A549 (cell line): ENCODE results near the gene COX6B1. TPM values are rescaled to one million over a fixed set of nuclear protein-coding genes. Genes with fewer than 3 reads are reported as not detected.
A peak's percentile ranks its signal among the peaks of the same experiment; 100 is the strongest.

Experiments used
- BHLHE40 ChIP-seq: IDR thresholded peaks from 2 replicates; pipeline ENCODE4 v1.6.1; 2012; ENCODE audit warnings: low read depth, low read length, inconsistent platforms
- CBX8 ChIP-seq: fragments of 200-600 bp; sonication (generic); IDR thresholded peaks from 2 replicates; pipeline ENCODE4 v1.6.1; 2016
- CEBPB ChIP-seq, 2 experiments: fragments of >200 bp in 1 of 2; sonication (Bioruptor Twin) in 1 of 2; formaldehyde crosslinking in 1 of 2; IDR thresholded peaks; 2 replicates each; pipeline ENCODE4 v1.6.1; 2012 to 2016
- CHD2 ChIP-seq: fragments of 150-350 bp; IDR thresholded peaks from 2 replicates; pipeline ENCODE4 v1.6.1; 2014; ENCODE audit warnings: low read length; ENCODE audit not compliant: partially characterized antibody
- CHD4 ChIP-seq: fragments of 200-600 bp; sonication (generic); IDR thresholded peaks from 2 replicates; pipeline ENCODE4 v1.6.1; 2016; ENCODE audit warnings: antibody characterized with exemption, mild to moderate bottlenecking, borderline replicate concordance
- FOSB ChIP-seq: fragments of 250-450 bp; sonication (Bioruptor Pico); IDR thresholded peaks from 2 replicates; pipeline ENCODE4 v1.5.0; 2020; ENCODE audit warnings: mild to moderate bottlenecking, moderate library complexity
- FOSL2 ChIP-seq, 2 experiments: fragments of 450-650 bp in 1 of 2; fragments of >200 bp in 1 of 2; sonication (Bioruptor Twin) in 1 of 2; formaldehyde crosslinking; IDR thresholded peaks; 2 replicates each; pipeline versions ENCODE4 v1.5.0 to v1.6.1; 2016 to 2020; ENCODE audit warnings: mild to moderate bottlenecking in 1 of 2, moderate library complexity in 1 of 2
- GATA3 ChIP-seq: IDR thresholded peaks from 2 replicates; pipeline ENCODE4 v1.6.1; 2012; ENCODE audit warnings: borderline replicate concordance
- HDAC2 ChIP-seq: fragments of 200-600 bp; sonication (generic); IDR thresholded peaks from 2 replicates; pipeline ENCODE4 v1.6.1; 2016
- HOXB13 ChIP-seq: fragments of 250-450 bp; sonication (Bioruptor Pico); IDR thresholded peaks from 2 replicates; pipeline ENCODE4 v1.5.0; 2020; ENCODE audit warnings: low read depth, mild to moderate bottlenecking, moderate library complexity
- JUN ChIP-seq, 2 experiments: fragments of >200 bp; sonication (Bioruptor Twin); formaldehyde crosslinking; IDR thresholded peaks; 2 replicates in 1 of 2; 3 replicates in 1 of 2; pipeline ENCODE4 v1.6.1; 2016 to 2017
- MYC ChIP-seq: IDR thresholded peaks from 2 replicates; pipeline ENCODE4 v1.6.1; 2012; ENCODE audit warnings: mild to moderate bottlenecking, inconsistent platforms, low read length, improper control_type of control experiment, borderline replicate concordance
- NPAS2 ChIP-seq: fragments of 250-450 bp; sonication (Bioruptor Pico); IDR thresholded peaks from 2 replicates; pipeline ENCODE4 v1.8.0; 2022; ENCODE audit warnings: mild to moderate bottlenecking, moderate library complexity, borderline replicate concordance
- NR3C1 ChIP-seq: fragments of >200 bp; sonication (Bioruptor Twin); formaldehyde crosslinking; IDR thresholded peaks from 3 replicates; pipeline ENCODE4 v1.6.1; 2017
- RAD21 ChIP-seq, 2 experiments: fragments of >200 bp in 1 of 2; sonication (Bioruptor Twin) in 1 of 2; formaldehyde crosslinking in 1 of 2; IDR thresholded peaks in 1 of 2; conservative IDR thresholded peaks in 1 of 2; 2 replicates in 1 of 2; 3 replicates in 1 of 2; pipeline ENCODE4 v1.6.1; 2012 to 2018; ENCODE audit warnings: inconsistent platforms in 1 of 2
- RARB ChIP-seq: fragments of 250-450 bp; sonication (Bioruptor Pico); IDR thresholded peaks from 2 replicates; pipeline ENCODE4 v1.8.0; 2021; ENCODE audit warnings: mild to moderate bottlenecking, moderate library complexity
- RFX5 ChIP-seq: fragments of 450-650 bp; IDR thresholded peaks from 2 replicates; pipeline ENCODE4 v1.7.1; 2014; ENCODE audit warnings: antibody characterized with exemption, mild to moderate bottlenecking, moderate library complexity
- RNF2 ChIP-seq: fragments of 200-600 bp; sonication (generic); IDR thresholded peaks from 2 replicates; pipeline ENCODE4 v1.6.1; 2016; ENCODE audit warnings: low read depth, mild to moderate bottlenecking, antibody characterized with exemption, moderate library complexity, borderline replicate concordance
- TFCP2L1 ChIP-seq: fragments of 250-450 bp; sonication (Bioruptor Pico); IDR thresholded peaks from 2 replicates; pipeline ENCODE4 v1.5.0; 2021; ENCODE audit warnings: mild to moderate bottlenecking
- TP53 ChIP-seq: fragments of 250-450 bp; sonication (Bioruptor Pico); IDR thresholded peaks from 2 replicates; pipeline ENCODE4 v1.5.0; 2021; ENCODE audit warnings: mild to moderate bottlenecking, moderate library complexity
- polyA plus RNA-seq, 4 experiments: library from polyadenylated mRNA; depleted of rRNA in 3 of 4; stranded (reverse); fragments of >200 nt; fragmentation: RNase III in 1 of 4; extraction: RNeasy Plus Mini Kit Qiagen cat#74134 plus additional on column Dnase treatment in 1 of 4; gene quantifications; 2 replicates in 3 of 4; 3 replicates in 1 of 4; pipeline ENCODE4 v1.2.3, GENCODE V29; 2011 to 2017
- TF ChIP-seq, protein P1 (sequence below): fragments of 250-450 bp; sonication (Bioruptor Pico); IDR thresholded peaks from 2 replicates; pipeline ENCODE4 v1.5.0; 2021; ENCODE audit warnings: mild to moderate bottlenecking, moderate library complexity, borderline replicate concordance
- TF ChIP-seq, protein P2 (sequence below): fragments of >200 bp; sonication (Bioruptor Twin); formaldehyde crosslinking; IDR thresholded peaks from 3 replicates; pipeline ENCODE4 v1.6.1; 2016
- TF ChIP-seq, protein P3 (sequence below): fragments of >200 bp; sonication (Bioruptor Twin); formaldehyde crosslinking; IDR thresholded peaks from 2 replicates; pipeline ENCODE4 v1.6.1; 2016
- TF ChIP-seq, protein P4 (sequence below): IDR thresholded peaks from 2 replicates; pipeline ENCODE4 v1.6.1; 2012
- TF ChIP-seq, protein P5 (sequence below): IDR thresholded peaks from 2 replicates; pipeline ENCODE4 v1.6.1; 2012
- TF ChIP-seq, protein P6 (sequence below): fragments of 200-600 bp; sonication (generic); IDR thresholded peaks from 2 replicates; pipeline ENCODE4 v1.6.1; 2016; ENCODE audit warnings: antibody characterized with exemption, mild to moderate bottlenecking, moderate library complexity
- TF ChIP-seq, protein P7 (sequence below): fragments of >200 bp; sonication (Bioruptor Twin); formaldehyde crosslinking; IDR thresholded peaks from 3 replicates; pipeline ENCODE4 v1.5.1; 2016

COX6B1 gene
- polyA plus RNA-seq, 2 of the 4 experiments (the other 2 are of a cell fraction): 749 to 1,260 TPM

DNA sequence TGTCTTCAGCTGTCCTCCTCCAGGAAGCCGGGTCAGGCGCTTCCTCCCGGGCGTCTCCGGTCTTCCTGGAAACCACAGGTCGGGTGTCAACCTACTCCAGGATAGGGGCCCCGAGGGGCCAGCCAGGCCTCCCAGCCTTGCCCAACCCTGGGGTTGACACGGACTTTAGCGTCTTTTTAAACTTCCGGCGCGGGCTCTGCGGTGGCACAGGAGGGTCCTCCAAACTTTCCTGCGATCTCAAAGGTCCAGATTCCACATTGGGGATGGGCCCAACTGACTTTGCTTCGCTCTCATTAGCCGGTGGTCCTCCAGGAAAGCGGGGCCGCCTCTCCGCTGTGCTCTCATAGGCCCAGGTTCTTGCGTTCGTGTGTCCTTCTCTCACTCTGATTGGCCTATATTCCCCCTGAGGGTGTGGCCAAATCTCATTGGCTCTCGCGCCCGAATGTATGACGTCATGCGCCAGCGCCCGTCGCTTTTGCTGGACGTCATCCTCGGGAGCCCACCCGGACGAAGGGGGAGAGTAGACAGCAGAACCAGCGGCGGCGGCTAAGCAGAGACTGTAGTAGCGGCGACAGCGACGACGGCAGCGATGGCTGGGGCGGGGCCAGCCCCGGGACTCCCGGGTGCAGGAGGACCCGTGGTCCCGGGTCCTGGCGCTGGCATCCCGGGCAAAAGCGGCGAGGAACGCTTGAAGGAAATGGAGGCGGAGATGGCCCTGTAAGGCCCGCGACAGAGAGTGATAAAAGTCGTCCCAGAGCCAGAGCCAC, 19.4 kb upstream of the COX6B1 start, which contains the start of gene RBM42 (continued):
- TF ChIP-seq, protein P1, sequence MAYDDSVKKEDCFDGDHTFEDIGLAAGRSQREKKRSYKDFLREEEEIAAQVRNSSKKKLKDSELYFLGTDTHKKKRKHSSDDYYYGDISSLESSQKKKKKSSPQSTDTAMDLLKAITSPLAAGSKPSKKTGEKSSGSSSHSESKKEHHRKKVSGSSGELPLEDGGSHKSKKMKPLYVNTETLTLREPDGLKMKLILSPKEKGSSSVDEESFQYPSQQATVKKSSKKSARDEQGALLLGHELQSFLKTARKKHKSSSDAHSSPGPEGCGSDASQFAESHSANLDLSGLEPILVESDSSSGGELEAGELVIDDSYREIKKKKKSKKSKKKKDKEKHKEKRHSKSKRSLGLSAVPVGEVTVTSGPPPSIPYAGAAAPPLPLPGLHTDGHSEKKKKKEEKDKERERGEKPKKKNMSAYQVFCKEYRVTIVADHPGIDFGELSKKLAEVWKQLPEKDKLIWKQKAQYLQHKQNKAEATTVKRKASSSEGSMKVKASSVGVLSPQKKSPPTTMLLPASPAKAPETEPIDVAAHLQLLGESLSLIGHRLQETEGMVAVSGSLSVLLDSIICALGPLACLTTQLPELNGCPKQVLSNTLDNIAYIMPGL (CRISPR knock-in tag): peak; percentile 40; the same call in 1 of the 2 replicates
- TF ChIP-seq JUN (IDR thresholded peaks at IDR 0.05) (peak; percentile 93; a peak in 4 of 5 replicates), TFCP2L1 (CRISPR knock-in tag) (no peak), BHLHE40 (no peak), RARB (no peak), RAD21 (conservative IDR thresholded peaks at IDR 0.05 in 1 of 2, IDR thresholded peaks at IDR 0.05 in 1 of 2) (no peak), TP53 (peak; percentile 91), CHD4 (no peak), CHD2 (peak; percentile 60), RNF2 (no peak), HOXB13 (CRISPR knock-in tag) (no peak), FOSL2 (IDR thresholded peaks at IDR 0.05) (no peak), FOSL2 (CRISPR knock-in tag; IDR thresholded peaks at IDR 0.05) (peak; percentile 97), NPAS2 (CRISPR knock-in tag) (no peak), HDAC2 (peak; percentile 95; the same call in 1 of the 2 replicates), NR3C1 (no peak), MYC (peak; percentile 74), RFX5 (peak; percentile 95), CEBPB (IDR thresholded peaks at IDR 0.05) (0 out of 4 replicates have a peak, but pooled peaks of 1 of the 2 experiments have one; percentile 32), CBX8 (no peak), FOSB (CRISPR knock-in tag) (no peak), GATA3 (no peak; the same call in 1 of the 2 replicates)
- TF ChIP-seq, protein P2, sequence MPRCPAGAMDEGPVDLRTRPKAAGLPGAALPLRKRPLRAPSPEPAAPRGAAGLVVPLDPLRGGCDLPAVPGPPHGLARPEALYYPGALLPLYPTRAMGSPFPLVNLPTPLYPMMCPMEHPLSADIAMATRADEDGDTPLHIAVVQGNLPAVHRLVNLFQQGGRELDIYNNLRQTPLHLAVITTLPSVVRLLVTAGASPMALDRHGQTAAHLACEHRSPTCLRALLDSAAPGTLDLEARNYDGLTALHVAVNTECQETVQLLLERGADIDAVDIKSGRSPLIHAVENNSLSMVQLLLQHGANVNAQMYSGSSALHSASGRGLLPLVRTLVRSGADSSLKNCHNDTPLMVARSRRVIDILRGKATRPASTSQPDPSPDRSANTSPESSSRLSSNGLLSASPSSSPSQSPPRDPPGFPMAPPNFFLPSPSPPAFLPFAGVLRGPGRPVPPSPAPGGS: peak; percentile 91
- TF ChIP-seq, protein P3, sequence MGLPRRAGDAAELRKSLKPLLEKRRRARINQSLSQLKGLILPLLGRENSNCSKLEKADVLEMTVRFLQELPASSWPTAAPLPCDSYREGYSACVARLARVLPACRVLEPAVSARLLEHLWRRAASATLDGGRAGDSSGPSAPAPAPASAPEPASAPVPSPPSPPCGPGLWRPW: no peak
- TF ChIP-seq, protein P4, sequence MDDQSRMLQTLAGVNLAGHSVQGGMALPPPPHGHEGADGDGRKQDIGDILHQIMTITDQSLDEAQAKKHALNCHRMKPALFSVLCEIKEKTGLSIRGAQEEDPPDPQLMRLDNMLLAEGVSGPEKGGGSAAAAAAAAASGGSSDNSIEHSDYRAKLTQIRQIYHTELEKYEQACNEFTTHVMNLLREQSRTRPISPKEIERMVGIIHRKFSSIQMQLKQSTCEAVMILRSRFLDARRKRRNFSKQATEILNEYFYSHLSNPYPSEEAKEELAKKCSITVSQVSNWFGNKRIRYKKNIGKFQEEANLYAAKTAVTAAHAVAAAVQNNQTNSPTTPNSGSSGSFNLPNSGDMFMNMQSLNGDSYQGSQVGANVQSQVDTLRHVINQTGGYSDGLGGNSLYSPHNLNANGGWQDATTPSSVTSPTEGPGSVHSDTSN: peak; percentile 78
- TF ChIP-seq, protein P5, sequence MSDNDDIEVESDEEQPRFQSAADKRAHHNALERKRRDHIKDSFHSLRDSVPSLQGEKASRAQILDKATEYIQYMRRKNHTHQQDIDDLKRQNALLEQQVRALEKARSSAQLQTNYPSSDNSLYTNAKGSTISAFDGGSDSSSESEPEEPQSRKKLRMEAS: peak; percentile 81
- TF ChIP-seq, protein P6, sequence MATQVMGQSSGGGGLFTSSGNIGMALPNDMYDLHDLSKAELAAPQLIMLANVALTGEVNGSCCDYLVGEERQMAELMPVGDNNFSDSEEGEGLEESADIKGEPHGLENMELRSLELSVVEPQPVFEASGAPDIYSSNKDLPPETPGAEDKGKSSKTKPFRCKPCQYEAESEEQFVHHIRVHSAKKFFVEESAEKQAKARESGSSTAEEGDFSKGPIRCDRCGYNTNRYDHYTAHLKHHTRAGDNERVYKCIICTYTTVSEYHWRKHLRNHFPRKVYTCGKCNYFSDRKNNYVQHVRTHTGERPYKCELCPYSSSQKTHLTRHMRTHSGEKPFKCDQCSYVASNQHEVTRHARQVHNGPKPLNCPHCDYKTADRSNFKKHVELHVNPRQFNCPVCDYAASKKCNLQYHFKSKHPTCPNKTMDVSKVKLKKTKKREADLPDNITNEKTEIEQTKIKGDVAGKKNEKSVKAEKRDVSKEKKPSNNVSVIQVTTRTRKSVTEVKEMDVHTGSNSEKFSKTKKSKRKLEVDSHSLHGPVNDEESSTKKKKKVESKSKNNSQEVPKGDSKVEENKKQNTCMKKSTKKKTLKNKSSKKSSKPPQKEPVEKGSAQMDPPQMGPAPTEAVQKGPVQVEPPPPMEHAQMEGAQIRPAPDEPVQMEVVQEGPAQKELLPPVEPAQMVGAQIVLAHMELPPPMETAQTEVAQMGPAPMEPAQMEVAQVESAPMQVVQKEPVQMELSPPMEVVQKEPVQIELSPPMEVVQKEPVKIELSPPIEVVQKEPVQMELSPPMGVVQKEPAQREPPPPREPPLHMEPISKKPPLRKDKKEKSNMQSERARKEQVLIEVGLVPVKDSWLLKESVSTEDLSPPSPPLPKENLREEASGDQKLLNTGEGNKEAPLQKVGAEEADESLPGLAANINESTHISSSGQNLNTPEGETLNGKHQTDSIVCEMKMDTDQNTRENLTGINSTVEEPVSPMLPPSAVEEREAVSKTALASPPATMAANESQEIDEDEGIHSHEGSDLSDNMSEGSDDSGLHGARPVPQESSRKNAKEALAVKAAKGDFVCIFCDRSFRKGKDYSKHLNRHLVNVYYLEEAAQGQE: peak; percentile 66
- TF ChIP-seq, protein P7, sequence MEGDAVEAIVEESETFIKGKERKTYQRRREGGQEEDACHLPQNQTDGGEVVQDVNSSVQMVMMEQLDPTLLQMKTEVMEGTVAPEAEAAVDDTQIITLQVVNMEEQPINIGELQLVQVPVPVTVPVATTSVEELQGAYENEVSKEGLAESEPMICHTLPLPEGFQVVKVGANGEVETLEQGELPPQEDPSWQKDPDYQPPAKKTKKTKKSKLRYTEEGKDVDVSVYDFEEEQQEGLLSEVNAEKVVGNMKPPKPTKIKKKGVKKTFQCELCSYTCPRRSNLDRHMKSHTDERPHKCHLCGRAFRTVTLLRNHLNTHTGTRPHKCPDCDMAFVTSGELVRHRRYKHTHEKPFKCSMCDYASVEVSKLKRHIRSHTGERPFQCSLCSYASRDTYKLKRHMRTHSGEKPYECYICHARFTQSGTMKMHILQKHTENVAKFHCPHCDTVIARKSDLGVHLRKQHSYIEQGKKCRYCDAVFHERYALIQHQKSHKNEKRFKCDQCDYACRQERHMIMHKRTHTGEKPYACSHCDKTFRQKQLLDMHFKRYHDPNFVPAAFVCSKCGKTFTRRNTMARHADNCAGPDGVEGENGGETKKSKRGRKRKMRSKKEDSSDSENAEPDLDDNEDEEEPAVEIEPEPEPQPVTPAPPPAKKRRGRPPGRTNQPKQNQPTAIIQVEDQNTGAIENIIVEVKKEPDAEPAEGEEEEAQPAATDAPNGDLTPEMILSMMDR: no peak
